Activated CD8-positive, alpha-beta memory T cell treated with anti-CD3 and anti-CD28 coated beads for 24 hours (primary cell): ENCODE results near the gene SHOC2.

ENCODE experiments used
- DNase-seq: peaks from one replicate; pipeline ENCODE4 v3.0.0-alpha.2; 2020

The SHOC2 gene

GRCh38 chr10:110947061-110947595 is 27.7 kb downstream of the SHOC2 start:
- DNase-seq, result no peak

- DNase-seq, result no peak
Measured at GRCh38 chr10:110951381-110951780, 32.0 kb downstream of the SHOC2 start.

- no peak for DNase-seq
Measured at GRCh38 chr10:110957606-110958005, 38.2 kb downstream of the SHOC2 start.

GRCh38 chr10:110959379-110960332 is 40.3 kb downstream of the SHOC2 start:
- DNase-seq, result no peak

GRCh38 chr10:110960333-110960712 is 40.9 kb downstream of the SHOC2 start:
- DNase-seq, result no peak

- no peak for DNase-seq
Measured at GRCh38 chr10:110962443-110962842, 43.0 kb downstream of the SHOC2 start.

- no peak for DNase-seq
Measured at GRCh38 chr10:110963162-110963561, 43.8 kb downstream of the SHOC2 start.

- no peak for DNase-seq
Measured at GRCh38 chr10:110964681-110965080, 45.3 kb downstream of the SHOC2 start.

GRCh38 chr10:110965216-110965615 is 45.8 kb downstream of the SHOC2 start:
- no peak for DNase-seq

GRCh38 chr10:110966146-110966545 is 46.7 kb downstream of the SHOC2 start:
- DNase-seq, result no peak

GRCh38 chr10:110967009-110967630 is 47.7 kb downstream of the SHOC2 start:
- no peak for DNase-seq

GRCh38 chr10:110967645-110968044 is 48.2 kb downstream of the SHOC2 start:
- DNase-seq, result no peak

- DNase-seq, result no peak
Measured at GRCh38 chr10:110969183-110969582, 49.8 kb downstream of the SHOC2 start.

- DNase-seq, result no peak
Measured at GRCh38 chr10:110971638-110972037, 52.2 kb downstream of the SHOC2 start.

GRCh38 chr10:110972231-110973134 is 53.1 kb downstream of the SHOC2 start:
- no peak for DNase-seq

- no peak for DNase-seq
Measured at GRCh38 chr10:110973400-110973799, 54.0 kb downstream of the SHOC2 start.

GRCh38 chr10:110976577-110976976 is 57.2 kb downstream of the SHOC2 start:
- DNase-seq, result no peak

- no peak for DNase-seq
Measured at GRCh38 chr10:110977662-110978061, 58.3 kb downstream of the SHOC2 start.

GRCh38 chr10:110978204-110978603 is 58.8 kb downstream of the SHOC2 start:
- DNase-seq, result no peak

- DNase-seq, result no peak
Measured at GRCh38 chr10:110979611-110980010, 60.2 kb downstream of the SHOC2 start.

- DNase-seq, result no peak
Measured at GRCh38 chr10:110980807-110981206, 61.4 kb downstream of the SHOC2 start.

GRCh38 chr10:110983466-110983865 is 64.1 kb downstream of the SHOC2 start:
- DNase-seq, result no peak
